ENCODE data around the gene HOXB4. TPM values are rescaled to one million over a fixed set of nuclear protein-coding genes. Genes with fewer than 3 reads are reported as not detected.

Gene HOXB4
- total RNA-seq, 1 donor from 2014 or later = not detected

DNA sequence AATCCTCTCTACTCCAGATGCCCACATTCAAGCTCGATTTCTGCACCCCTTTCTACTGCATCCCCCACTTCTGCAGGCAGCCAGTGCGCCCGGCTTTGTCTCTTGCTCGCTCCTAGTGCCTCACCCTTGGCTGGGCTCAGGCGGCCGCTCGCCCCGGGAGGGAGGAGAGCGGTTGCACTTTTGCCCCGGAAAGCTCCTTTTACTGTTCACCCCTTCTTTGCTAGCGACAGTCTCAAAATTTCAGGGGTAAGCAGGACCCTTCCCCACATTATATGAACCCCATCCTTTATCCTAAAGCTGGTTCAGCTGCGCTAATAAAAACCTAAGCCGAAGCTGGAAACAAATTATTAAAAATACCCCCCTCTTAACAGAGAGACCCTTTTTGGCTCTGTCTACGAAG, 14.4 kb upstream of the HOXB4 start:
- H3K27ac Mint-ChIP-seq (ENCODE audit: unreplicated experiment) = no peak overlapping the region
- TF ChIP-seq, protein P1, sequence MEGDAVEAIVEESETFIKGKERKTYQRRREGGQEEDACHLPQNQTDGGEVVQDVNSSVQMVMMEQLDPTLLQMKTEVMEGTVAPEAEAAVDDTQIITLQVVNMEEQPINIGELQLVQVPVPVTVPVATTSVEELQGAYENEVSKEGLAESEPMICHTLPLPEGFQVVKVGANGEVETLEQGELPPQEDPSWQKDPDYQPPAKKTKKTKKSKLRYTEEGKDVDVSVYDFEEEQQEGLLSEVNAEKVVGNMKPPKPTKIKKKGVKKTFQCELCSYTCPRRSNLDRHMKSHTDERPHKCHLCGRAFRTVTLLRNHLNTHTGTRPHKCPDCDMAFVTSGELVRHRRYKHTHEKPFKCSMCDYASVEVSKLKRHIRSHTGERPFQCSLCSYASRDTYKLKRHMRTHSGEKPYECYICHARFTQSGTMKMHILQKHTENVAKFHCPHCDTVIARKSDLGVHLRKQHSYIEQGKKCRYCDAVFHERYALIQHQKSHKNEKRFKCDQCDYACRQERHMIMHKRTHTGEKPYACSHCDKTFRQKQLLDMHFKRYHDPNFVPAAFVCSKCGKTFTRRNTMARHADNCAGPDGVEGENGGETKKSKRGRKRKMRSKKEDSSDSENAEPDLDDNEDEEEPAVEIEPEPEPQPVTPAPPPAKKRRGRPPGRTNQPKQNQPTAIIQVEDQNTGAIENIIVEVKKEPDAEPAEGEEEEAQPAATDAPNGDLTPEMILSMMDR (IDR thresholded peaks at IDR 0.05) = no peak
- peaks cover 2% of the 10 kb centered on the region for H3K36me3 Mint-ChIP-seq (ENCODE audit: low read depth)
- DNase-seq (ENCODE audit: low spot score) = no peak
- peaks cover 10% of the 10 kb centered on the region for H3K4me1 Mint-ChIP-seq (ENCODE audit: low read depth)
- H3K27me3 Mint-ChIP-seq (ENCODE audit: low read depth) = peaks cover 94% of the 10 kb centered on the region
- no peaks in the 10 kb centered on the region for H3K9me3 Mint-ChIP-seq (ENCODE audit: low read depth)
- H3K4me3 Mint-ChIP-seq (ENCODE audit: unreplicated experiment) = no peak overlapping the region

GRCh38 chr17:48592057-48592514, 13.9 kb upstream of the HOXB4 start:
- TF ChIP-seq, protein P1 (IDR thresholded peaks at IDR 0.05) = no peak
- no peak overlapping the region for H3K27ac Mint-ChIP-seq (ENCODE audit: unreplicated experiment)
- peaks cover 94% of the 10 kb centered on the region for H3K27me3 Mint-ChIP-seq (ENCODE audit: low read depth)
- peaks cover 10% of the 10 kb centered on the region for H3K4me1 Mint-ChIP-seq (ENCODE audit: low read depth)
- no peak for DNase-seq (ENCODE audit: low spot score)
- H3K4me3 Mint-ChIP-seq (ENCODE audit: unreplicated experiment) = no peak overlapping the region
- H3K36me3 Mint-ChIP-seq (ENCODE audit: low read depth) = peaks cover 2% of the 10 kb centered on the region
- H3K9me3 Mint-ChIP-seq (ENCODE audit: low read depth) = no peaks in the 10 kb centered on the region

- TF ChIP-seq, protein P1 (IDR thresholded peaks at IDR 0.05) = no peak
- Mint-ChIP-seq H3K4me1 (ENCODE audit: low read depth) (peaks cover 9% of the 10 kb centered on the region), H3K36me3 (ENCODE audit: low read depth) (peaks cover 2% of the 10 kb centered on the region), H3K4me3 (ENCODE audit: unreplicated experiment) (no peak overlapping the region), H3K27ac (ENCODE audit: unreplicated experiment) (no peak overlapping the region), H3K27me3 (ENCODE audit: low read depth) (peaks cover 94% of the 10 kb centered on the region), H3K9me3 (ENCODE audit: low read depth) (no peaks in the 10 kb centered on the region)
- DNase-seq (ENCODE audit: low spot score) = no peak
These were observed 13.3 kb upstream of the HOXB4 start for GRCh38 chr17:48591255-48592056.

DNA sequence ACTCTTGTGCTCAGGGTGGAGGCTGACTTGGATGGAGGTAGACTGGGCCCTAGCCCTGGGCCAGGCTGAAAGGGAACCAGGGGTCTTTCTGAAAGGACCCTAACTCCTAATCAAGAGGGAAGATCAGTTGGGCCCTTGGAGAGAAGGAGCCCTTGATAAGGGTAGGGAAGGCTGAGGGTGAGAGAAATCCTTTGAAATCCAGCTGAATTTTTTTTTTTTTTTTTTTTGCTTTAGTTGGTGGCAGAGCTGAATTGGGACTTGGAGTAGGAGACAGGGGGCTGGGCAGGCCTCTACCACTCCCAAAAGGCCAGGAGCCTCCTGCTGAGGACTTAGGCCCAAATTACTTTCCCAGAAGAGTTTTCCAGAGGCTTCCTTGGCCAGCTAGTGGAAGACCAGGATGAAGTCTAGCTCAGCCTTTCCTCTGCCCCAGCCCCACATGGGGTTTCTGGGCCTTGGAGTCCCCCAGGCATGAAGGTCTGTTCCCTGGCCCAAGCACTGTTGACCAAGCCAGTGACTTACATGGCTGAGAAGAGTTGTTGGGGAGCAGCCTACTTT, 12.5 kb upstream of the HOXB4 start:
- Mint-ChIP-seq H3K9me3 (ENCODE audit: low read depth) (no peaks in the 10 kb centered on the region), H3K36me3 (ENCODE audit: low read depth) (no peaks in the 10 kb centered on the region), H3K4me3 (ENCODE audit: unreplicated experiment) (no peak overlapping the region), H3K4me1 (ENCODE audit: low read depth) (peaks cover 10% of the 10 kb centered on the region), H3K27ac (ENCODE audit: unreplicated experiment) (no peak overlapping the region), H3K27me3 (ENCODE audit: low read depth) (peaks cover 96% of the 10 kb centered on the region)
- no peak for DNase-seq (ENCODE audit: low spot score)
- TF ChIP-seq, protein P1 (IDR thresholded peaks at IDR 0.05) = no peak

- no peak within 1 kb of the TSS for H3K4me3 Mint-ChIP-seq (ENCODE audit: unreplicated experiment)
- TF ChIP-seq, protein P1 (IDR thresholded peaks at IDR 0.05) = no peak
- no peaks in the 10 kb centered on the region for H3K9me3 Mint-ChIP-seq (ENCODE audit: low read depth)
- no peak within 1 kb of the TSS for H3K27ac Mint-ChIP-seq (ENCODE audit: unreplicated experiment)
- peaks cover 17% of the 10 kb centered on the region for H3K4me1 Mint-ChIP-seq (ENCODE audit: low read depth)
- no peaks in the 10 kb centered on the region for H3K36me3 Mint-ChIP-seq (ENCODE audit: low read depth)
- DNase-seq (ENCODE audit: low spot score) = no peak
- H3K27me3 Mint-ChIP-seq (ENCODE audit: low read depth) = peaks cover 96% of the 10 kb centered on the region
These were observed 11.9 kb upstream of the HOXB4 start, which contains the start of gene HOXB3 for GRCh38 chr17:48589831-48590606. HOXB3 (minus strand) TSS chr17:48590241; CDS start chr17:48552474, 37,767 bp downstream.

All from chondrocyte (in vitro differentiated cells).